T-cell (primary cell): ENCODE measurements around the gene OXCT1. TPM values are rescaled to one million over a fixed set of nuclear protein-coding genes. Genes with fewer than 3 reads are reported as not detected.
"Not testable (repeated sequence)": the region's sequence is repeated elsewhere in the genome, so short reads cannot be mapped to it uniquely, and the experiment has no call there.

ENCODE experiments used
- ATAC-seq, 4 experiments: fragments of 200-7000 bp in 3 of 4; fragments of 150-1000 bp in 1 of 4; cut with Tn5 transposase; replicated peaks in 1 of 4; 1 replicate in 3 of 4; 2 replicates in 1 of 4; pipeline ENCODE4 v1.10.0; 2021; ENCODE audit warnings: moderate library complexity in 3 of 4, mild to moderate bottlenecking in 2 of 4, moderate number of reproducible peaks in 1 of 4
- CTCF ChIA-PET, 2 donors: fragments of 300-600 bp; sonication (Branson Sonifier 250); formaldehyde crosslinking; loops; one replicate each; lab custom pipeline; 2022; ENCODE audit warnings: antibody characterized with exemption in 2 of 2; lab: Charles Lee
- POLR2A ChIA-PET, 2 donors: fragments of 300-600 bp; sonication (Branson Sonifier 250); formaldehyde crosslinking; loops; one replicate each; lab custom pipeline; 2022; ENCODE audit warnings: antibody characterized with exemption in 2 of 2; lab: Charles Lee
- DNase-seq, 35 experiments: peaks; one replicate each; pipeline versions ENCODE4 v3.0.0 to v3.0.0-alpha.2; 2013 to 2023
- H3K27ac ChIP-seq: one replicate; pipeline ENCODE4 v1.5.1; 2013; ENCODE audit warnings: low read length
- H3K27me3 ChIP-seq, 2 experiments: replicated peaks in 1 of 2; 1 replicate in 1 of 2; 2 replicates in 1 of 2; pipeline versions ENCODE4 v1.6.1 to v1.7.0; 2013; ENCODE audit warnings: low read length in 1 of 2, mixed read lengths in 1 of 2; ENCODE audit not compliant: control insufficient read depth in 2 of 2, insufficient read depth in 2 of 2; ENCODE audit errors: extremely low read depth in 1 of 2
- H3K36me3 ChIP-seq, 2 donors: 1 replicate in 1 of 2; 2 replicates in 1 of 2; pipeline versions ENCODE4 v1.6.1 to v1.7.0; 2013; ENCODE audit warnings: low read length in 1 of 2; ENCODE audit not compliant: control insufficient read depth in 2 of 2, insufficient read depth in 1 of 2; ENCODE audit errors: extremely low read depth in 1 of 2
- H3K4me1 ChIP-seq, 2 experiments: 1 replicate in 1 of 2; 2 replicates in 1 of 2; pipeline versions ENCODE4 v1.6.1 to v1.7.0; 2013; ENCODE audit warnings: low read length in 2 of 2, mixed read lengths in 1 of 2; ENCODE audit not compliant: insufficient read depth in 2 of 2, control insufficient read depth in 1 of 2; ENCODE audit errors: extremely low read depth in 1 of 2
- H3K4me3 ChIP-seq, 2 donors: 1 replicate in 1 of 2; 2 replicates in 1 of 2; pipeline versions ENCODE4 v1.5.1 to v1.7.0; 2013; ENCODE audit warnings: mild to moderate bottlenecking in 2 of 2, low read length in 1 of 2, moderate library complexity in 1 of 2; ENCODE audit not compliant: control insufficient read depth in 1 of 2; ENCODE audit errors: extremely low read depth in 1 of 2
- H3K9me3 ChIP-seq: 2 replicates; pipeline ENCODE4 v1.7.0; 2013
- H3K27ac Mint-ChIP-seq, 2 donors: one replicate each; pipeline ENCODE4 v1.8.0; 2020 to 2021; ENCODE audit warnings: mild to moderate bottlenecking in 2 of 2, mixed read lengths in 2 of 2
- H3K27me3 Mint-ChIP-seq, 2 donors: one replicate each; pipeline ENCODE4 v1.8.0; 2021 to 2022; ENCODE audit warnings: mixed read lengths in 2 of 2
- H3K36me3 Mint-ChIP-seq: one replicate; pipeline ENCODE4 v1.8.0; 2021; ENCODE audit warnings: mixed read lengths
- H3K4me1 Mint-ChIP-seq, 3 donors: one replicate each; pipeline ENCODE4 v1.8.0; 2020 to 2022; ENCODE audit warnings: mixed read lengths in 3 of 3, mild to moderate bottlenecking in 1 of 3
- H3K4me3 Mint-ChIP-seq, 3 donors: one replicate each; pipeline ENCODE4 v1.8.0; 2020 to 2022; ENCODE audit warnings: mild to moderate bottlenecking in 3 of 3, mixed read lengths in 3 of 3, moderate library complexity in 3 of 3
- H3K9me3 Mint-ChIP-seq, 3 donors: one replicate each; pipeline ENCODE4 v1.8.0; 2020 to 2022; ENCODE audit warnings: mixed read lengths in 3 of 3
- WGBS: methylation state at CpG from one replicate; pipeline ENCODE4 v1.1.5; 2013; ENCODE audit warnings: missing lambda C conversion rate; ENCODE audit not compliant: insufficient coverage; 5-methylcytosine and 5-hydroxymethylcytosine counted together
- total RNA-seq, 35 experiments: library from RNA in 6 of 35; stranded (reverse) in 6 of 35; fragments of 120-200 nt in 1 of 35; gene quantifications; one replicate each; pipeline versions ENCODE4 v1.2.1 to v1.2.4 and lab custom pipeline; 2013 to 2026

The OXCT1 gene
- total RNA-seq, 5 donors from 2014 or later (not counting 1 experiment from before 2014, with no cell fraction given), result 24.7 to 26.5 (median 26.0) TPM

DNA sequence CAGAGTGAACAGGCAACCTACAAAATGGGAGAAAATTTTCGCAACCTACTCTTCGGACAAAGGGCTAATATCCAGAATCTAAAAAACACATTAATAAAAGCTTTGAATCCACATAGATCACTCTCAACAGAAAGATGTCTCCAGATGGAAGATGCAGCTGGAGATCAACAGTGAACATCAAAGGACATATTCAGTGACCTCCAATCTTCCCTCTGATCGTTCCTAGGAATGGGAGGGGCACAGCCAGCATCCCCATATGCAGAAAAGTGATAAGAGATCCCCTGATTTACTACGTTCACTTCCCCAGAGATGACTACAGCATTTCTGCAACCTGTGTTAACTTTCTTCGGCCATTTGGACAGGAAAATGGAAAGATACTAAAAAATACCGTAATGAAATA is 21.2 kb downstream of the OXCT1 start:
- H3K4me3 ChIP-seq, result no peak overlapping the region
- no peaks in the 10 kb centered on the region for H3K4me1 ChIP-seq
- no peak overlapping the region for H3K27ac Mint-ChIP-seq
- ATAC-seq (no peak), DNase-seq (no peak)
- POLR2A ChIA-PET, result no interaction called here
- WGBS, result 100% methylated on average over 2 of the region's 6 CpGs
- H3K27me3 ChIP-seq, result no peaks in the 10 kb centered on the region
- CTCF ChIA-PET, result no interaction called here
- H3K27ac ChIP-seq, result no peak overlapping the region
- H3K4me3 Mint-ChIP-seq, result no peak overlapping the region
- H3K36me3 ChIP-seq, result peaks cover 4 to 49% of the 10 kb centered on the region in 2 donors
- no peaks in the 10 kb centered on the region for H3K9me3 Mint-ChIP-seq
- H3K9me3 ChIP-seq, result no peaks in the 10 kb centered on the region
- no peaks in the 10 kb centered on the region for H3K27me3 Mint-ChIP-seq
- peaks cover 0 to 5% (median 0%) of the 10 kb centered on the region in 3 donors for H3K4me1 Mint-ChIP-seq
- peaks cover 41% of the 10 kb centered on the region for H3K36me3 Mint-ChIP-seq

DNA sequence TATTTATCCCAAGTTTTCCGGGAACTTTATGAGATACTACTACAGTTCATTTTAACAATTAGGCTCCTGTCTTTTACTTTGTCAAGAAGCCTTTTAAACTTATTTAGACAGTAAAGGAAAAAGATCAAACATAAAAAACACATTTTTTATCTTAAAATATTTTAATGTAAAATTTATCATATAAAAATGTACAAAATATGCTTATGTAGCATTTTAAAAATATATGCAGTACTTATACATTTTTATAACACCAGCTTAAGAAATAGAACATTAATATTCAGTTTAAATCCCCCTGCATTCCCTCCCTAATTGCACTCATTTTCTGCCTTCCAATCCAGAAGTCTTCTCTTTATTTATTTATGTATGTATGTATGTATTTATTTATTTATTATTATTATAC is 24.5 kb downstream of the OXCT1 start:
- ATAC-seq, H3K4me3 ChIP-seq, H3K4me1 ChIP-seq, H3K9me3 Mint-ChIP-seq, H3K4me1 Mint-ChIP-seq, H3K27ac Mint-ChIP-seq, H3K27me3 Mint-ChIP-seq, H3K27ac ChIP-seq, DNase-seq, H3K4me3 Mint-ChIP-seq, H3K27me3 ChIP-seq, H3K9me3 ChIP-seq, POLR2A ChIA-PET: not testable (repeated sequence)
- WGBS, result no CpG with 5 or more reads among the region's 1 CpG
- CTCF ChIA-PET, result interaction anchor here (0.6 to 0.7 kb wide), 4 partner anchors 20 to 1250 kb away, joined by 3 to 4 read pairs (median 4); no protein-coding TSS in a partner anchor
- peaks cover 9 to 37% of the 10 kb centered on the region in 2 donors for H3K36me3 ChIP-seq
- H3K36me3 Mint-ChIP-seq, result peaks cover 26% of the 10 kb centered on the region

DNA sequence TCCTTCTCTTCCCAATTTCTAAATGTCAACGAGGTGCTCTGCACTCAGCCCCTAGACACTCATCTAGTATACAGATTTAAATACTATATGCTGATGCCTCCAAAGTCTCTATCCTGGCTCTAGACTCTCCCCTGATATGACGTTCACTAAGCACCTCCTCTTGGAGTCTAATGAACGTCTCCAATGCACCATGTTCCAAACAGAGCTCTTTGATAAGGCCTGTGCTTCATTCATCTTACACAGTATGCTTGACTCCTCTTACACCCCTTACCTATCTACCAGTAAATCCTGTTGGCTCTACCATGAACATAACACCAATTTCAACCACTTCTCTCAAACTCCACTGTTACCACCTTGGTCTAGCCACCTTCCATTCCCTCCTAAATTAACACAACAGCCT is 25.7 kb downstream of the OXCT1 start:
- no peaks in the 10 kb centered on the region for H3K4me1 ChIP-seq
- ATAC-seq, result no peak
- no peak overlapping the region for H3K4me3 ChIP-seq
- H3K27ac ChIP-seq, result no peak overlapping the region
- no peaks in the 10 kb centered on the region for H3K4me1 Mint-ChIP-seq
- H3K4me3 Mint-ChIP-seq, result no peak overlapping the region
- H3K36me3 ChIP-seq, result peaks cover 7 to 39% of the 10 kb centered on the region in 2 donors
- H3K27ac Mint-ChIP-seq, result no peak overlapping the region
- 94% methylated on average over 3 of the region's 3 CpGs for WGBS
- H3K9me3 Mint-ChIP-seq, result no peaks in the 10 kb centered on the region
- H3K27me3 Mint-ChIP-seq, result no peaks in the 10 kb centered on the region
- no peaks in the 10 kb centered on the region for H3K27me3 ChIP-seq
- peaks cover 23% of the 10 kb centered on the region for H3K36me3 Mint-ChIP-seq
- POLR2A ChIA-PET, result no interaction called here
- no peaks in the 10 kb centered on the region for H3K9me3 ChIP-seq
- CTCF ChIA-PET, result interaction anchor here (0.7 to 1.9 kb wide), 4 partner anchors 12 to 125 kb away, joined by 4 to 9 read pairs (median 4); no protein-coding TSS in a partner anchor
- DNase-seq, result no peak

DNA sequence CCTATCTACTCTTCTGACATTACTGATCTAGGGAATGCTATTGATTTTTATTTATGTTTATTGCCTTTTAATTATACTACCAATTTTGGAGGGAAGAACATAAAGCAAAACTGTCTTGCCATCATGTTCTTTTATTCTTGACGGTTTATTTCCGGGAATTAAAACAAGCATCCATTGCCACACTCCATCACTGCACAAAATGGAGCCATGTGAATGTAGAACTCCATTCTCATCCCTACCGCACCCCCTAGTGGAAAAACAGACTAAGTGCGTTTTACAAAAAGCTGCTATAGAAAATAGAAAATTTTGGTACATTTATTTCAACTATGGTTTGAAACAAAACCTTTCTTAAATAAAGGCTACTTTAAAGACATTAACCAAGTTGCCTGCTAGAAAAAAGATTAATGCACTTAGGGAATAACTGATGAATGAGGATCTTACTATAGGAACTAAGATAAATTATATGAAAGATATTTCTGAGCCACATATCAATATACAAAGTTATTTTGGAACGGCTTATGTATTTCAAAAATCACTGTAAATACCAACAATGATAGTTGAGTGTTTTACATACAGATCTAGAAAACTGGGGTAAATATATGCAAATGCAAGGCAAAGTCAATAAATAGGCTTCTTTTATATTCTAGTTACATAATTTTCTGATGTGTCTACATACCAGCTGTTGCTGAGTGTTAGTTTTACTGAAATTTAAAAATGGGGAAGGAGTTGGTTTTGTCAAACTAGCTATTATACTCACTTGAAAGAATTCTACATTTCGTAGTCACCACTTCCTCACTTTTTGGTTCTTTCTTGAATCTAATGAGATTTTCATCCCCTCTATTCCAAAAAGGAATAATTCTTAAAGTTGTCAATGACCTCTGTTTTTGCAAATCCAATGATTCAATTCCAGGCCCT is 26.5 kb downstream of the OXCT1 start:
- POLR2A ChIA-PET, result interaction anchor here in 1 of 2 donors (0.6 kb wide), 1 partner anchor 12 kb away, joined by 3 read pairs; no protein-coding TSS in a partner anchor
- ATAC-seq (peak in 1 of 4 experiments; percentile 52), DNase-seq (peak in 10 of 35 experiments; percentile 3 to 60 (median 16))
- WGBS, result 100% methylated on average over 1 of the region's 6 CpGs
- Histone ChIP-seq H3K4me1 (no peaks in the 10 kb centered on the region), H3K27ac (no peak overlapping the region), H3K9me3 (no peaks in the 10 kb centered on the region), H3K4me3 (no peak overlapping the region), H3K36me3 (peaks cover 7 to 36% of the 10 kb centered on the region in 2 donors), H3K27me3 (no peaks in the 10 kb centered on the region)
- no peak overlapping the region for H3K27ac Mint-ChIP-seq
- CTCF ChIA-PET, result interaction anchor here (0.6 to 1.9 kb wide), 13 partner anchors 8 to 938 kb away, joined by 3 to 18 read pairs (median 4); no protein-coding TSS in a partner anchor
- H3K4me3 Mint-ChIP-seq, result no peak overlapping the region
- H3K36me3 Mint-ChIP-seq, result peaks cover 23% of the 10 kb centered on the region
- H3K9me3 Mint-ChIP-seq, result no peaks in the 10 kb centered on the region
- H3K27me3 Mint-ChIP-seq, result no peaks in the 10 kb centered on the region
- H3K4me1 Mint-ChIP-seq, result no peaks in the 10 kb centered on the region

DNA sequence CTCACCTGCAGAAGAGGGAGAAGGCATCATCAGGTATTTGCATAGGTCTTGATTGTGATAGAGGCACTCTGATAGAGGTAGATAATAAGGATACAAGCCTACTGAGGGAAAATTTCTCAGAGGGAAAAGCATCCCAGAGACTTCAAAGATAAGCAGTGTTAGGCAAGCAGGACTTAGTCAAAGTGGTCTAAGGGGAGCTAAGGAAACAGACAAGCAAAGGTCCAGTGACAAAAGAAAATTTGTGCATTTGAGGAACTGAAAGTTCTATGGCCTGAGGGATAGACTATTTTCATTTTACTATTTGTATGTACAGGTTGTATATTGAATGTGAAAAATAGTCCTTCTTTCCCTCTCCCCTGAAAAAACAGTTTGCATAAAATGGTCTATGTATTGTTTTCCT is 27.4 kb downstream of the OXCT1 start:
- Mint-ChIP-seq H3K9me3 (no peaks in the 10 kb centered on the region), H3K4me3 (no peak overlapping the region), H3K27me3 (no peaks in the 10 kb centered on the region), H3K4me1 (peaks cover 1 to 6% (median 4%) of the 10 kb centered on the region in 3 donors), H3K36me3 (peaks cover 32% of the 10 kb centered on the region), H3K27ac (no peak overlapping the region)
- DNase-seq (no peak), ATAC-seq (no peak)
- CTCF ChIA-PET, result interaction anchor here (0.6 to 1.9 kb wide), 10 partner anchors 8 to 1194 kb away, joined by 3 to 18 read pairs (median 4); no protein-coding TSS in a partner anchor
- H3K4me3 ChIP-seq, result no peak overlapping the region
- POLR2A ChIA-PET, result interaction anchor here (0.6 to 0.7 kb wide), 3 partner anchors 13 to 382 kb away, joined by 3 read pairs; no protein-coding TSS in a partner anchor
- no peaks in the 10 kb centered on the region for H3K27me3 ChIP-seq
- no peaks in the 10 kb centered on the region for H3K9me3 ChIP-seq
- H3K36me3 ChIP-seq, result peaks cover 7 to 45% of the 10 kb centered on the region in 2 donors
- no peak overlapping the region for H3K27ac ChIP-seq
- H3K4me1 ChIP-seq, result no peaks in the 10 kb centered on the region

DNA sequence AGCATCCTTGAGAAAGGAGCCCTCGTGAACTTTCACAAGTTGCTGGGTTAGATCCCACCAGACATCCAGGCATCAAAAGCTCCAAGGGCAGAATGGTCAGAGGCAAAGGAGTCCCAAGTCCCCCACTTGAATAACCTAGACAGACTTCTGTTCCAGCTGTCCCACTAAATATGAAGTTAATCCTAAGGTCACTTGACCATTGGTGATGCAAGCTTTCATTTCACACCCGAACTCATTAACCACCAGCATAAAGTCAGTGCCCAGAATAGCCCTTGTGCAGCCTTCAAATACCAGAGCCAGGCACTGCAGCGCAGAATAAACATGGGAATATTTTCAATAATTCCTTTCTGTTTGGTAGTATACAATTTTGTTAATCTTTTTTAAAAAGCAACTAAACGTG is 28.9 kb downstream of the OXCT1 start:
- peaks cover 7 to 48% of the 10 kb centered on the region in 2 donors for H3K36me3 ChIP-seq
- H3K27ac ChIP-seq, result no peak overlapping the region
- Mint-ChIP-seq H3K27ac (no peak overlapping the region), H3K4me1 (peaks cover 7 to 13% (median 9%) of the 10 kb centered on the region in 3 donors), H3K27me3 (no peaks in the 10 kb centered on the region), H3K4me3 (no peak overlapping the region), H3K36me3 (peaks cover 34% of the 10 kb centered on the region), H3K9me3 (no peaks in the 10 kb centered on the region)
- H3K4me3 ChIP-seq, result no peak overlapping the region
- POLR2A ChIA-PET, result interaction anchor here in 1 of 2 donors (1.1 kb wide), 1 partner anchor 9 kb away, joined by 3 read pairs; no protein-coding TSS in a partner anchor
- no peaks in the 10 kb centered on the region for H3K4me1 ChIP-seq
- WGBS, result no CpG with 5 or more reads among the region's 4 CpGs
- ATAC-seq, result no peak
- CTCF ChIA-PET, result interaction anchor here (0.6 to 0.8 kb wide), 3 partner anchors 15 to 1187 kb away, joined by 3 to 4 read pairs (median 3); no protein-coding TSS in a partner anchor
- H3K27me3 ChIP-seq, result no peaks in the 10 kb centered on the region
- no peak for DNase-seq
- H3K9me3 ChIP-seq, result no peaks in the 10 kb centered on the region
